Peyer's patch (tissue), 4 donors: ENCODE data around the gene RHO.

ENCODE experiments used
- CTCF ChIP-seq, 6 experiments: fragments of 450-650 bp in 4 of 6; fragments of 200-600 bp in 2 of 6; sonication (generic) in 1 of 6; IDR thresholded peaks; one replicate each; pipeline ENCODE4 v1.5.1; 2017 to 2019; ENCODE audit warnings: antibody characterized with exemption in 6 of 6, mild to moderate bottlenecking in 3 of 6, moderate library complexity in 1 of 6
- POLR2A ChIP-seq, 2 donors: fragments of 450-650 bp; IDR thresholded peaks; one replicate each; pipeline ENCODE4 v1.5.1; 2017; ENCODE audit warnings: antibody characterized with exemption in 2 of 2, mild to moderate bottlenecking in 2 of 2, moderate library complexity in 2 of 2

- TF ChIP-seq POLR2A (IDR thresholded peaks at IDR 0.05) (no peak), CTCF (IDR thresholded peaks at IDR 0.05) (no peak)
These were observed 47.0 kb downstream of the RHO start for GRCh38 chr3:129575233-129575996.
